Smooth muscle cell (in vitro differentiated cells): ENCODE measurements around the gene PAF1. TPM values are rescaled to one million over a fixed set of nuclear protein-coding genes. Genes with fewer than 3 reads are reported as not detected.

Experiments
- DNase-seq: peaks from one replicate; lab custom pipeline; 2025; ENCODE audit not compliant: unreplicated experiment; lab: John Stamatoyannopoulos, UW
- H2AFZ ChIP-seq: fragments of 200-600 bp; sonication (generic); 2 replicates; pipeline ENCODE4 v1.6.0; 2016; ENCODE audit warnings: antibody characterized with exemption, low read depth, mild to moderate bottlenecking
- H3F3A ChIP-seq: fragments of 200-600 bp; sonication (generic); 2 replicates; pipeline ENCODE4 v1.6.0; 2017; ENCODE audit warnings: antibody characterized with exemption, low read depth
- H3K27ac ChIP-seq: fragments of 200-600 bp; sonication (generic); 2 replicates; pipeline ENCODE4 v1.5.1; 2016; ENCODE audit warnings: low read depth, mild to moderate bottlenecking
- H3K27me3 ChIP-seq: fragments of 200-600 bp; sonication (generic); 2 replicates; pipeline ENCODE4 v1.6.1; 2016; ENCODE audit warnings: low read depth, mild to moderate bottlenecking
- H3K36me3 ChIP-seq: fragments of 200-600 bp; sonication (generic); 2 replicates; pipeline ENCODE4 v1.5.1; 2016; ENCODE audit warnings: low read depth
- H3K4me1 ChIP-seq: fragments of 200-600 bp; sonication (generic); 2 replicates; pipeline ENCODE4 v1.5.1; 2016; ENCODE audit warnings: low read depth
- H3K4me2 ChIP-seq: fragments of 200-600 bp; sonication (generic); 2 replicates; pipeline ENCODE4 v1.6.0; 2016; ENCODE audit warnings: mild to moderate bottlenecking
- H3K4me3 ChIP-seq: fragments of 200-600 bp; sonication (generic); 2 replicates; pipeline ENCODE4 v1.5.1; 2016; ENCODE audit warnings: mild to moderate bottlenecking
- H3K79me2 ChIP-seq: fragments of 200-600 bp; sonication (generic); 2 replicates; pipeline ENCODE4 v1.6.0; 2016; ENCODE audit warnings: low read depth, mild to moderate bottlenecking
- H3K9ac ChIP-seq: fragments of 200-600 bp; sonication (generic); 2 replicates; pipeline ENCODE4 v1.6.0; 2016; ENCODE audit warnings: low read depth
- H3K9me3 ChIP-seq: fragments of 200-600 bp; sonication (generic); replicated peaks from 2 replicates; pipeline ENCODE4 v1.5.1; 2016; ENCODE audit warnings: low read depth
- H4K20me1 ChIP-seq: fragments of 200-600 bp; sonication (generic); 2 replicates; pipeline ENCODE4 v1.6.0; 2016; ENCODE audit warnings: low read depth
- CTCF ChIP-seq: fragments of 200-600 bp; sonication (generic); IDR thresholded peaks from 2 replicates; pipeline ENCODE4 v1.5.1; 2017; ENCODE audit warnings: borderline replicate concordance, mild to moderate bottlenecking, antibody characterized with exemption; ENCODE audit not compliant: insufficient read depth, poor library complexity, severe bottlenecking
- WGBS: methylation state at CpG from one replicate; pipeline ENCODE4 v1.1.7; 2016; ENCODE audit warnings: low lambda C conversion rate; 5-methylcytosine and 5-hydroxymethylcytosine counted together
- polyA plus RNA-seq: library from polyadenylated mRNA; unstranded; fragments of >200 nt; fragmentation: Nextera tagmentation; extraction: Ambion mirVana; gene quantifications from 2 replicates; pipeline ENCODE4 v1.2.1, GENCODE V29; 2016
- total RNA-seq: library from RNA; depleted of rRNA; stranded (reverse); fragments of >200 nt; gene quantifications from 2 replicates; pipeline ENCODE4 v1.2.3, GENCODE V29; 2014

PAF1 gene
- total and polyA plus RNA-seq, 2 experiments from 2014 or later, result 27.8 to 42.7 TPM

- Histone ChIP-seq H3K9me3 (no peaks in the 10 kb centered on the region), H3K27me3 (no peaks in the 10 kb centered on the region), H4K20me1 (peaks cover 5% of the 10 kb centered on the region), H2AFZ (no peak overlapping the region), H3K27ac (no peak overlapping the region), H3K4me1 (no peaks in the 10 kb centered on the region), H3F3A (no peaks in the 10 kb centered on the region), H3K9ac (no peak overlapping the region), H3K4me2 (no peak overlapping the region), H3K79me2 (no peaks in the 10 kb centered on the region), H3K4me3 (no peak overlapping the region), H3K36me3 (peaks cover 10% of the 10 kb centered on the region)
- no peak for DNase-seq
- no peak for TF ChIP-seq CTCF
Observed at GRCh38 chr19:39375929-39376328, 15.0 kb downstream of the PAF1 start.

- Histone ChIP-seq H3K79me2 (no peaks in the 10 kb centered on the region), H3K9me3 (no peaks in the 10 kb centered on the region), H3F3A (no peaks in the 10 kb centered on the region), H3K36me3 (peaks cover 10% of the 10 kb centered on the region), H3K9ac (no peak overlapping the region), H3K4me1 (no peaks in the 10 kb centered on the region), H3K27me3 (no peaks in the 10 kb centered on the region), H3K4me2 (no peak overlapping the region), H4K20me1 (peaks cover 16% of the 10 kb centered on the region), H3K27ac (no peak overlapping the region), H3K4me3 (no peak overlapping the region), H2AFZ (no peak overlapping the region)
- TF ChIP-seq CTCF, result no peak
- 86% methylated on average over 2 of the region's 2 CpGs for WGBS
- no peak for DNase-seq
Observed at GRCh38 chr19:39372941-39373340, 18.0 kb downstream of the PAF1 start.

GRCh38 chr19:39372047-39372802 lies 18.7 kb downstream of the PAF1 start:
- no peaks in the 10 kb centered on the region for H3K79me2 ChIP-seq
- H3K9me3 ChIP-seq, result no peaks in the 10 kb centered on the region
- H4K20me1 ChIP-seq, result peaks cover 16% of the 10 kb centered on the region
- H3K4me3 ChIP-seq, result no peak overlapping the region
- WGBS, result 94% methylated on average over 8 of the region's 8 CpGs
- no peak for TF ChIP-seq CTCF
- no peaks in the 10 kb centered on the region for H3F3A ChIP-seq
- H2AFZ ChIP-seq, result no peak overlapping the region
- H3K27ac ChIP-seq, result peak overlapping the region; percentile 31
- H3K4me2 ChIP-seq, result no peak overlapping the region
- no peak for DNase-seq
- no peaks in the 10 kb centered on the region for H3K4me1 ChIP-seq
- no peak overlapping the region for H3K9ac ChIP-seq
- no peaks in the 10 kb centered on the region for H3K27me3 ChIP-seq
- H3K36me3 ChIP-seq, result peaks cover 8% of the 10 kb centered on the region

- Histone ChIP-seq H3K4me3 (no peak overlapping the region), H3K36me3 (peaks cover 3% of the 10 kb centered on the region), H3K9me3 (no peaks in the 10 kb centered on the region), H3K9ac (no peak overlapping the region), H3K4me1 (no peaks in the 10 kb centered on the region), H3F3A (no peaks in the 10 kb centered on the region), H3K4me2 (no peak overlapping the region), H3K27ac (peak overlapping the region; percentile 38), H3K27me3 (no peaks in the 10 kb centered on the region), H4K20me1 (peaks cover 25% of the 10 kb centered on the region), H3K79me2 (no peaks in the 10 kb centered on the region), H2AFZ (no peak overlapping the region)
- no peak for DNase-seq
- WGBS, result 91% methylated on average over 5 of the region's 5 CpGs
- no peak for TF ChIP-seq CTCF
Observed at GRCh38 chr19:39370735-39371134, 20.2 kb downstream of the PAF1 start.
